Activated T-cell treated with anti-CD3 and anti-CD28 coated beads, Interleukin-2, amount 50 U/mL, for 1 hour (primary cell): ENCODE measurements around the gene ZAP70.
"Not testable (repeated sequence)": the region's sequence is repeated elsewhere in the genome, so short reads cannot be mapped to it uniquely, and the experiment has no call there.

Experiments
- DNase-seq: peaks from one replicate; pipeline ENCODE4 v3.0.0-alpha.2; 2020

The ZAP70 gene

DNA sequence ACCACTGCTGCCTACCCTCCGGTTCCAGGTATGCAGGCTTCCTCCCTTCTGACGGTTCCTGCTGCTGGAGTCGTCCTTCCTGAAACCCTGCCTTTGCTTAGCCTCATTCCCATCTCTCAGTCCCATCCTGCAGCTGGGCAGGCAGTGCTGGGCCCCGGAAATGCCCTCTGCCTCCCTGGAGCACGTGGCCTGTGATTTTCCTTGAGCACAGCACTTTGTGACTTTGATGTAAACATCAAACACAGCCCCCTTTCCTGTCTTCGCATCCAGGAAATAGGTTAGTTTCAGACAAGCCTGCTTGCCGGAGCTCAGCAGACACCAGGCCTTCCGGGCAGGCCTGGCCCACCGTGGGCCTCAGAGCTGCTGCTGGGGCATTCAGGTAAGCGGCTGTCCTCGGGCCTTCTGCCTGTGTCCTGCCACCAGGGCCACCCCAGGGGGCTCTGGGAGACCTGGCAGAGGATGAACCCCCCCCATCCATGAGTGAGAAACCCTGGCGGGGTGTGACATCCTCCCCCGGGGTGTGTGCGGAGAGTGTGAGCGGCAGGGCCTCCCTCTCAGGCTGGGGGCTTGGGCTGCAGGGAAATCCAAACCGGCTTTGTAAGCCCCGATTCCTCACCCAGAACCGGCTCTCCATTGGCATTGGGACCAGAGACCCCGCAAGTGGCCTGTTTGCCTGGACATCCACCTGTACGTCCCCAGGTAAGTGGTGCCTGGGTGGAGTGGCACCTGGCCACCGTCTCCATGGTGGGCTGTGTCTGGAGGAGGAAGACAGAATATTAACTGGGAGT lies at the start of gene ZAP70:
Gene ZAP70, plus strand, starts transcription at position 281 of the 788 bp plus-strand sequence. CDS start 10,461 bp downstream, outside the sequence.
- peak; percentile 69 for DNase-seq

DNA sequence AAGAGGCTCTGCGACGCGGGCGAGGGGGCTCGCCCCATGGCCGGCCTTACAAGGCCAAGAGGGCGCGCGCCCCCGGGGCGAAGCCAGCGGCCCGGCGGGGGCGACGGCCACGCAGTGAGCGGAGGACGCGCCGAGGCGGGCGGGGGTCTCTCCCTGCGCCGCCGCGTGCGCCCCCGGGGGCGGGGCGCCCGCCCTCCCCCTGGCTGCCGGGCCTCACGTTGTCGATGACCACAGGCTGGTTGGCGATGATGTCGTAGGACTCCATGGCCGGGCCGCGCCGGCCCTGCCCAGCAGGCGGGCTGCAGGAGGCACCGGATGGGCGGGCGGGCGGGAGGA lies 49.8 kb upstream of the ZAP70 start:
- DNase-seq: no peak

DNA sequence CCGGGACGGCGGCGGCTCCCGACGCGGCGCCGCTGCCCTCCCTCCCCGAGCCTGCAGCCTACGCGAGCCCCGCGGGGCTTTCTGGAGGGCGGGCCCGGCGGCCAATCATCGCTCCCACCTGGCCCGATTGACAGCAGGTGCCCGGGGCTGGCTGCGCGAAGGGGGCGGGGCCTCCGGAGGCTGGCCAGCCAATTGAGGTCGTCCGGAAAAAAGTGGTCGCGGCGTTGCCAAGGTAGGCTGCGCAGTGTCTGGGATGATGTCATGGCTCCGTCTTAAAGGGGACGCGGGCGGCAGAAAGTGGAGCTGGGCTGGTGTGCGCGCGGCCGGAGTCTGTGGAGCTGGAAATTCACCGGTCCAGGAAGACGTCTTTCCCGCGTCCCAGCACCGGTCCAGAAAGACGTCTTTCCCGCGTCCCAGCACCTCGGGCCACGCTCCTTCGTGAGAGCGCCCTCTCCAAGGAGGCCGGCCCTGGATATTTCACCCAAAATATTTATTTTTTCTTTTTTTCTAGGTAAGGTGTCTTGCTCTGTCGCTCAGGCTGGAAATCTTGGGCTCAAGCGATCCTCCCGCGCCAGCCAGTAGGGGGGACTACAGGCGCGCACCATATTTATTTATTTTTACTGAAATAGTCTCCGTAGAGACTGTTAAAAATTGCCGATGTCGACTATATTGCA lies 49.3 kb upstream of the ZAP70 start, which contains the start of gene ACTR1B:
Gene ACTR1B, minus strand, starts transcription at position 83 of the 674 bp plus-strand sequence. CDS start 154 bp downstream, outside the sequence.
- peak; percentile 96 for DNase-seq

DNA sequence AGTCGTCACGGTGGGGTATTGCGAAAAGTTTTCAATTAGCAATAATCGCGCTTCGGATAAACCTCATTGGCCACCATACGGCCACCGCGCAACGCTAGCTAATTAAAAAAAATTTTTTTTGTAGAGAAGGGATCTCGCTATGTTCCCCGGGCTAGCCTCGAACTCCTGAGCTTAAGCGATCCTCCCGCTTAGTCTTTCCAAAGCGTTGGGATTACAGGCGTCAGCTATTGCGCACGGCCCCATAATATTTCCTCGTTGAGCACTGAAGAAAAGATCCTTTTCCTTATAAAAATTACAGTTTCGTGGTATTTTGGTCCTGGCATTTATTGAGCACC lies 48.8 kb upstream of the ZAP70 start:
- no peak for DNase-seq

DNA sequence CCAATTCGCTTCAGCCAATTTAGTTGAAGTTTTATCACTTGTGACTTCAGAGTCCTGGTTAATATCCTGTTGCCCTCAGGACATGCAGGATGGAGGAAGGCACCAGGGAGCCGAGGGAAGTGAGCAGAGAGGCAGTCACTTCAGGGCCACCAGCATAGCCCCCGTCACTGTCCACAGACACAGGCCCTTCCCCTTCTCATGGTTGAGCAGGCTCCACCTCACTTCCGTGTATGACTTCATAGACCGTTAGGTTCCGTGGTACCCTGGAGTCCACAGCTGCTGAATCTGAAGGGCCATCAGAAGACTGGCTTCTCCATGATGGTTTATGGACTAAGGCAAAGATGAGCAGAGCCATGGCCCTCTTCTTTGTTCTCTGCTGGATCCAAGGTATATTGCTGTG lies 43.9 kb upstream of the ZAP70 start, which contains the start of gene C2orf92:
Gene C2orf92, plus strand, starts transcription at position 266 of the 400 bp plus-strand sequence. Its CDS starts 76 bp downstream, at position 342.
- no peak for DNase-seq

DNA sequence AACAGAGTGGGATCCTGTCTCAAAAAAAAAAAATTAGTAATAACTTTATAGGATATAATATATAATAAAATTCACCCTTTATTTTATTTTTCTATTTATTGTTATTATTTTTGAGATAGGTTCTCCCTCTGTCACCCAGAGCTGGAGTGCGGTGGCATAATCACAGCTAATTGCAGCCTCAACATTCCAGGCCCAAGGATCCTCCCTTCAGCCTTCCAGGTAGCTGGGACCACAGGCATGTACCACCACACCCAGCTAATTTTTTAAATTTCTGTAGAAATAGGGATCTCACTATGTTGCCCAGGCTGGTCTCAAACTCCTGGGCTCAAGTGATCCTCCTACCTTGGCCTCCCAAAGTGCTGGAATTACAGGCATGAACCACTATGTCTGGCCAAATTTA lies 42.9 kb upstream of the ZAP70 start:
- no peak for DNase-seq

DNA sequence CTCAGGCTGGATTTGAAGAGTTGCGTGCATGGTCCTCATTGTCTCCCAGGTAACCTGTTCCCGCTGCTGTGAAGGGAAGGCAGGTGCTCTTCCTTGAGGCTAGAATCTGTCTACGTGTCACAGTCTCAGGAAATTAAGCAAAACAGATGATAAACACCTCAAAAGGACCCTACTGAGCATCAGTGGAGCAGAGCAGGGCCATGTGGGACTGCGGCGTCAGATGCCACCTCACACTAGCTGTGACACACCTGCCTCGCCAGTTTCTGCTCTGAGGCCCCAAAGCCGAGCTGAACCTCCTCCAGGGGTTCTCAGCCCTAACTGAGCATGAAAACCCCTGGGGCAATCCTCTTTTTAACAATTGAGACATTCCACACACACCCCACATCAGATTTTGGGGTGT lies 41.9 kb upstream of the ZAP70 start:
- no peak for DNase-seq

DNA sequence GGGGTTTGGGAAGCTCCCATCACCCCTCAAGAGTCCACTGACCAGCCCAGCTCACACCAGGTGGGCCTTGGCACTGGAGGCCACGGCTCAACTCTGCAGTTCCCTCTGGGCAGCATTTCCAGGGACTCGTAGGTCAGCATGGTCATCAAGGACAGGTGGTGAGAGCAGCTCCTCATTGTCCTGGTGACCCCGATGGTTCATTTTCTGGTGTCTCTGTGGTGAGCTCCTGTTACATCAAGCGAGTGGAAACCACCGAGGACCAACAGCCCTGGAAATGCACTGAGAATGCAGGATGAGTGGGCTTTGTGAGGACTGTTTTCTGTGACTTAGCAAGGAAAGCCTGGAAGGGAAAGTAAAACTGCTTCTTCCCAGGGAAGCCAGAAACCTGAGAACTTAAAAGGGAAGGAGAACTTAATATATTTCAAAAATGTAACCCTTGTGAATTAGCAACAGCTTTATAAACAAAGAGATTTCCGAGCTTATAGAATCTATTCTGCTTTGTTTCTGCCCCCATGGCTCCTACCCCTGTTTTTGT lies 40.7 kb upstream of the ZAP70 start:
- not testable (repeated sequence) for DNase-seq

DNA sequence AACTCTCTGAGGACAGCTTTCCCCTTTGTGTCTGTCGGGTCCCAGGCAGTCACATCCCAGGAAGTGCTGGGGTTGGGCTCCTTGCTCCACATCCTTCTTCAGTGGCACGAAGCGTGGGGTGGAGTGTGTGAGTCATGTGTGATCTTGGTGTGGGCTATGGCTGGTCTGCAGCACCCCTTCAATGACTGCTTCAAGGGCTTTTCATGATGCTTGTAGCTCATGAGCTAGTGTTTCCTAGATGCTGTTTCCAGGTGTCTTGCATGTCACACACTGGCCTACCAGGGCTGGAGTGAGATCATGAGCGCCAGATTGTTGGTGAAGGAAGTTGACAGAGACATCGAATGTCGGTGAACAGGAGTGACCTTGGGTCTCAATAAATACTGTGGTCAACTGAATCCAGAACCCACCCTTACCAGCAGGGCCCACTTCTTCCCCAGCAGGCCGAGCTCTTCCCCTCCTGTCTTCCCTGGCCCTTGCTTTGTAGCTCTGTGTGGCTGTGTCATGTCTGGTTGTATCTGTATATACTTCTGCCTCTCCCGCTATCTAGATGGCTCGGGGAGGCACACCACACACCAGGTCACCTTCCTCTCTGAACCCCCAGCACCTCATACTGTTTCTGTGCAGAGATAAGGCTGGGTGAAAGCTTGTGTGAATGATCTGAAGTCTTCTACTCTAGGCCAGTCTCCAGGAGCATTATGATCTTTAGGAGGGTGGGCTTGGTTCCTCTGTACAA lies 40.0 kb upstream of the ZAP70 start:
- no peak for DNase-seq

DNA sequence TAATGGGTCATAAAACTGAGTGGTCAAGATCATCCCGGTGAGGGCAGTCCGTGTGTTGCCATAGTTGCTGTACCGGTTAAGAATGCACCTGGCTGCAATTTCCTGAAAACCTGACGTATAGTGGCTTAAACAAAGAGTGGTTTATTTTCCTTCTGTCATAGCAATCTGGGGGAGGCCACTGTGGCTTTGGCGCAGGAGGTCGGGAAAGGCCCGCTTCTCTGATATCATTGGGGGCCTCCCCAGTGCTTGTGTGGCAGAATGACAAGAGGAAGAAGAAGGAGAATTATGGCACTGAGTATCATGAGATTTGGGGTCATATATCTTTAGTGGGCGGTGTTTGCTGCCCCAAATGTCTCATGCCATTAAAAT lies 39.5 kb upstream of the ZAP70 start:
- no peak for DNase-seq

DNA sequence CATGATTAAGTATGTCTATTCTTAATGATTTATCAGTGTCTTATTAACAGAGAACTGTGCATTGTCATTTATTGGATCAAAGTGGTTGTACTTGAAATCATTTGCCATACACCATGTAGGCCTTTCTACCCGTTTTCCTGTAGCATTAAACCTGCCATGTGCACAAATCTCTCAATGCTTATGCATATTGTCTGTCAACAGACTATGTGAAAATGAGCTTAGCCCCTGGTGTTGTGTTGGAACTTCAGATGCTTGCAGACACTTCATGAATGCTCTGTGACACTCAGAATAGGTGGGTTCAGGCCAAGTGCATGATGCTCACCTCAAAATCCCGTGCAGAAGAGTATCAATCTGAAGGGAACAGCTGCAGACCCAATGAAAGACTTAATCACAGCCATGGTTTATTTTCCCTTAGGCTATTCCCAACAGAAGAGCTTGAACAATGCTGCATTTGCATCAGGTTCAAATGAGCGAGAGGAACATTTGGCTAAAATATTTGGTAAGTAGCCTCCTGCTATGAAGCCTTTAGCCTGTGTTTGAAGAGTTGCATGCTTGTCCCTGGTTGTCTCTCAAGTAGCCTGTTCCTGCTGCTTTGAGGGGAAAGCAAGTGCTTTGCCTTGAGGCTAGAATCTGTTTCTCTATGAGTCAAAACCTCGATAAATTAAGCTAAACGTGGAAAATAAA lies 37.8 kb upstream of the ZAP70 start:
- DNase-seq: no peak

DNA sequence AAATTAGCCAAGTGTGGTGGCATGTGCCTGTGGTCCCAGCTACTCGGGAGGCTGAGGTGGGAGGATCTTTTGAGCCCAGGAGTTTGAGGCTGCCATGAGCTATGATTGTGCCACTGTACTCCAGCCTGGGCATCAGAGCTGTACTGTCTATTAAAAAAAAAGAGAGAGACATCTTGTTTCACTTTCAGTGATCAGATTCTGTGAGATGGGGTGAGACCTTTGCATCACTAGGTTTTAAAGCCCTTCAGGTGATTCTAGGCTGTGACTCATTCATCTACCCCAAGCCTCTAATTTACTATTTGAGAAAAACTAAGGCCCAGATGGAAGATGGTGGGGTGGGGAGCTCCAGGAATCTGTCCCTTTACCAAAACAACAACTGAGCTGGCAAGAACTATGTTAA lies 36.8 kb upstream of the ZAP70 start:
- no peak for DNase-seq

DNA sequence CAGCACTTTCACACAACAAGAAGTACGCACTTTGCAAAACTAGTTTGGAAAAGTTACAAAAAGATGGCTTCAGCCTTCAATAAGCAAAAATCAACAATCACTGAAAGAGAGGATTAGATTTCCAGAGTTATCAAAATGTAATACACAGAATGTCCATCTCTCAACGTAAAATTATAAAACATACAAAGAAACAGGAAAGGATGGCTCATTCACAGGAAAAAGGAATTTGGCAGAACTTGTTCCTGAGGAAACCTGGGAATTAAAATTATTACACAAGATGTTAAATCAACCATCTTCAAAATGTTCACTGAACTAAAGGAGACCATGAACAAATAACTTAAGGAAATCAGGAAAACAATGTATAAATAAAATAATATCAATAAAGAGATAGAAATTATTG lies 35.9 kb upstream of the ZAP70 start:
- no peak for DNase-seq

DNA sequence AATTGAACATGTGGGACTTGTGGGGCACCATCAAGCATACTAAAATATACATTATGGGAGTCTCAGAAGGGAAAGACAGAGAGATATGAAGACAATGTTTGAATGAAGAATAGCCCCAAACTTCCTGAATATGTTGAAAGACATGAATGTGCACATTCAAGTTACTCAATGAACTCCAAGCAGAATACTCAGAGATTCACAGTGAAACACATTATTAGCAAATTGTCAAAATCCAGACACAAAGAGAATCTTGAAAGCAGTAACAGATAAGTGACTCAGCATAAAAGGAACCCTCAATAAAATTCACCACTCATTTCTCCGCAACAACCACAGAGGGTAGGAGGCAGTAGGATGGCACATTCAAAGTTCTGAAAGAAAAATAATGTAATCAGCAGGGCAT lies 35.1 kb upstream of the ZAP70 start:
- DNase-seq: no peak

DNA sequence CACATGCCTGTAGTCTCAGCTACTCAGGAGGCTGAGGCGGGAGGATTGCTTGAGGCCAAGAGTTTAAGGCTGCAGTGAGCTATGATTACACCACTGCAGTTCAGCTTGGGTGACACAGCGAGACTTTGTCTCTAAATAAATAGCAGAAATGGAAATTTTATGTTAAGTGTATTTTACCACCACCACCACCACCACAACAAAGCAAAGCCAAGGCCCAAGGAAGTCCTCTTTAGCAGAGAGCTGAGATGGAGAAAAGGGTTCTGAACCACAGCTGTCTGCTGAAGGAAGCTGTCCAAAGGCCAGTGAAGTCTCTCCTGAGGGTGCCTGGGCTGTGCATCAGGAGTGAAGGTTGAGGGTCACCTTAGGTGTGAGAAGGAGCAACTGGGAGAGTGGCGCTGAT lies 26.1 kb upstream of the ZAP70 start:
- DNase-seq: not testable (repeated sequence)

DNA sequence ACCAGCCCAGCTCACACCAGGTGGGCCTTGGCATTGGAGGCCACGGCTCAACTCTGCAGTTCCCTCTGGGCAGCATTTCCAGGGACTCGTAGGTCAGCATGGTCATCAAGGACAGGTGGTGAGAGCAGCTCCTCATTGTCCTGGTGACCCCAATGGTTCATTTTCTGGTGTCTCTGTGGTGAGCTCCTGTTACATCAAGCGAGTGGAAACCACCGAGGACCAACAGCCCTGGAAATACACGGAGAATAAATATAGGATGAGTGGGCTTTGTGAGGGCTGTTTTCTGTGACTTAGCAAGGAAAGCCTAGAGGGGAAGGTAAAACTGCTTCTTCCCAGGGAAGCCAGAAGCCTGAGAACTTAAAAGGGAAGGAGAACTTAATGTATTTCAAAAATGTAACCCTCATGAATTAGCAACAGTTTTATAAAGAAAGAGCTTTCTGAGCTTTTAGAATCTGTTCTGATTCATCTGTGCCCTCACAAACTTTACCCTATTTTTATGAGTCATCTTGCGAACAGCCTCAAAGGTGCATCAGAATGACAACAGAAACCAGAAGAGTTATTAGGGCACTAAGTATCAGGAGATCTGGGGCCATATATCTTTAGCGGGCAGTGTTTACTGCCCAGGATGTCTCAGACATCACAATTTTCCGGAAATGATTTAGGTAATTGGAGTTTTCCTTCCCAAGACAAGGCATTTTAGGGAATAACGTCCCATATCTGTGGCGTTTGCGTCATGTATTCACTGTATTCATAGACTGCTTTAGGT lies 25.1 kb upstream of the ZAP70 start:
- DNase-seq: no peak

DNA sequence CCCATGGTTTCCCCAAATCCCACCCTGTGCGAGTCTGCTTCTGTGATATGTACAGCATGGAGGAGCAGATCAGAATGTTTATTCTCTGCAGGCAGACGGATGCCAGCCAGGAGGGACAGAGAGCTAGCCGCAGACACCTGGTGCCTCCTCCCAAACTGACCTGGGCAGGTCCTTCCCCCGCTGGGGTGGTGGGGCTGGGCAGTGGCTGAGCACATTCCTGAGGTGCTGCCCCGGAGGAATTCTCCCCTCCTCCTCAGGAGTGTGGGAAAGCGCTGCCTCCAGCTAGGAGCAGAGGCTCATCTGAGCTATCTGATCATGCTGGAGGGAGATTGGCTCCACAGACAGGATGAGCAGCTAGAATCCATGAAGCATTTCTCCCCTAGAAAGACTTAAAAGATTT lies 22.2 kb upstream of the ZAP70 start:
- DNase-seq: no peak

DNA sequence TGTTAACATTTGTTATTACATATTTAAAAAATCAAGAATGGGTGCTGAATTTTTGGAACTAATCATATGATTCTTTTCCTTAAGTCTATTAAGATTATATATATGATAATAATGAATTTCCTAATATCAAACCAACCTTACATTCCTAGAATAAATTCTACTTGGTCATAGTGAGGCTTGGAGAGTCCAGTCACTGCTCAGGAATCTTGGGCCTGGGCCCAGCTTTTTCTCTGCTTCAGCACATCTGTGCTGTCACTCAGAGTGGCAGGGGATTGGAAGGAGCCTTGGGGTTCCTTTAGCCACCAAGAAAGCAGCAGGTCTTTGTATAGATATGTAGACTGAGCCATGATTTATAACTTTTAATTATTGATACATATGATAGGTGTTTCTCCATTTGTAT lies 19.9 kb upstream of the ZAP70 start:
- no peak for DNase-seq

DNA sequence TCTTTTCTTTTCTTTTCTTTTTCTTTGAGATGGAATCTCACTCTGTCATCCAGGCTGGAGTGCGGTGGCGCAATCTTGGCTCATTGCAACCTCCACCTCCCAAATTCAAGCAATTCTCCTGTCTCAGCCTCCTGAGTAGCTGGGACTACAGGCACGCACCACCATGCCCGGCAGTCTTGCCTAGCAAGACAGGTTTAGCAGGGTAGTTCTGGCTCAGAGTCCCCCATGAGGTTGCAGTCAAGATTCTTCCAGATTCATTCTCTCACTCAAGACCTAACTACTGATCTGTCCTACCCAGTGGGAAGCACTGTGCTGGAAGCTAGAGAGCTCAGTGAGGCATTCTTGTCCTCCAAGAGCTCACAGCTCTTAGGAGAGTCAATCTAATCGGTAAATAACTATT lies 17.6 kb upstream of the ZAP70 start:
- DNase-seq: no peak

DNA sequence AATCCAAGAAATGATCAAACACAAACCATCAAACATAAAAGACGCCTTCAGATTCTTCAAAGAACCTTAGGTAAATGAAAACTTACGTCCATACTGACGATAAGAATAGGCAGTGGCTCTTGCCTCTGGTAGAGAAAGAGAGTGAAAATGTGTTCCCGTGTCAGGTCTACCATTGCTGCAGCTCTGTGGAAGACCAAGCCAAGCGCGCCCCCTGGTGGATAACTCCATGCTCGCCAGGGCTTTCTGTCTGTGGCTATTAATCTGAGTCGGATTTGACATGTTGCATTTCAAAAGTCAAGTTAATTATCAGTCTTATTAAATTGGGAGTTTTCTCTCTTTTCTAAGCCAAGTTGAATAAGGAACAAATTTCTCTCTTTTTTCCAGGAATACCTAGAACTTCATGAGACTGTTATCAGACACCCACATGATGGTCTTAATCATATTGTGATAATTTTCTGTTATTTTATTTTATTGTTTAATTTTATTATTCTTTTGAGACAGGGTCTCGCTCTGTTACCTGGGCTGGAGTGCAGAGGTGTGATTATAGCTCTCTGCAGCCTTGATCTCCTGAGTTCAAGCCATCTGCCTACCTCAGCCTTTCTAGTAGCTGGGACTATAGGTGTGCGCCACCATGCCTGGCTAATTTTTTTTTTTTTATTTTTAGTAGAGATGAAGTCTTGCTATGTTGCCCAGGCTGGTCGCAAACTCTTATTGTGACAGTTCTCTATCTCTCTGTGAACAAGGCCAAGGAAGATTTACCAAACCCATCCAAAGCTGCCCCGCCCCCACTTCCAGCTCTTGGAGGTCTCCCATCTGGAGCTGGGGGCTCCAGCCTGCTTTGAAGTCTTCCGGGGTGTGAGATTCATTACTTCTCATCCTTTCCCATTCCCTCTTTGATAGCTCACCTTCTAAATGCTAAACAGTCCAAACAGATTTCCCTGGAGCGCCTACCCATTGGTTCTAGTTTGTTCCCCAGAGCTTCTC lies 15.8 kb upstream of the ZAP70 start:
- DNase-seq: peak; percentile 92

DNA sequence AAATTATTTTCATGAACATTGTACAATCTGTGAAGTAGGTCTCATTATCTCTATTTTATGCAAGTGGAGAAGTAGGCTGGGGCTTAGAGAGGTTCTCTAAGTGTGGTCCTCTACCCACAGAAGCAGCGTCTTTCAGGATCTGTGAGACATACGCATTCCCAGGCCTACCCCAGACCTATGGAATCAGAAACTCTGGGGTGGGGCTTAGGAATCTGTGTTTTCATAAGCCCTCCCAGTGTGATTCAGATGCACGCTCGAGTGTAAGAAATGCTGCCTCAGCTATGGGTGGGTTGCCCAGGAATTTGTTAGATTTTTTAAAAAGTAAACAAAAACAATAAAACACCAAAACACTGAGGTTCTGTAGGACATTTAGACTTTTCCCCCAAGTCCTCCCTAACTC lies 14.8 kb upstream of the ZAP70 start:
- DNase-seq: no peak
